Ureter (tissue), 1 donor: ENCODE results near the gene MCC. TPM values are rescaled to one million over a fixed set of nuclear protein-coding genes. Genes with fewer than 3 reads are reported as not detected.

ENCODE experiments used
- DNase-seq: peaks from one replicate; pipeline ENCODE4 v3.0.0-alpha.2; 2020; ENCODE audit warnings: low spot score
- total RNA-seq: library from RNA; stranded (reverse); gene quantifications from one replicate; pipeline ENCODE4 v1.2.4, GENCODE V29; 2023
- donor health status: DM: yes; HTN: yes; CAD: no.

MCC gene
- total RNA-seq, 1 donor from 2014 or later, result 88.8 TPM

- no peak for DNase-seq
These were observed 508.5 kb downstream of the MCC start for GRCh38 chr5:112979723-112980122.

- DNase-seq, result no peak
These were observed 509.4 kb downstream of the MCC start for GRCh38 chr5:112978836-112979235.

GRCh38 chr5:112977440-112977861 is 510.8 kb downstream of the MCC start:
- DNase-seq, result no peak

GRCh38 chr5:112976432-112977309 is 511.6 kb downstream of the MCC start, which contains the start of gene DCP2:
Gene DCP2, plus strand, starts transcription at chr5:112976798. Its CDS starts 136 bp downstream, at chr5:112976934.
- peak; percentile 95 for DNase-seq

GRCh38 chr5:112975721-112976431 is 512.4 kb downstream of the MCC start:
- no peak for DNase-seq

- no peak for DNase-seq
These were observed 513.4 kb downstream of the MCC start for GRCh38 chr5:112974901-112975300.

- no peak for DNase-seq
These were observed 514.3 kb downstream of the MCC start for GRCh38 chr5:112973904-112974303.

- no peak for DNase-seq
These were observed 515.2 kb downstream of the MCC start for GRCh38 chr5:112973036-112973435.

Other genes starting within 250 kb of the MCC start
- 2.1 TPM for gene TSSK1B, start 53.5 kb downstream of the MCC start, total RNA-seq
- gene YTHDC2, start 25.2 kb upstream of the MCC start, total RNA-seq, result 42.8 TPM